DMS114 treated with DMSO at 0.1 percent for 48 hours (cell line): Measurements from ENCODE around the gene SLC39A11.
"Not testable (repeated sequence)": the region's sequence is repeated elsewhere in the genome, so short reads cannot be mapped to it uniquely, and the experiment has no call there.

Experiments
- DNase-seq: peaks from one replicate; lab custom pipeline; 2025; ENCODE audit not compliant: unreplicated experiment; lab: John Stamatoyannopoulos, UW

SLC39A11 gene

GRCh38 chr17:72802726-72803125, 289.8 kb downstream of the SLC39A11 start:
- no peak for DNase-seq

GRCh38 chr17:72797142-72797541, 295.3 kb downstream of the SLC39A11 start:
- DNase-seq, result no peak

GRCh38 chr17:72795941-72796340, 296.5 kb downstream of the SLC39A11 start:
- no peak for DNase-seq

- DNase-seq, result no peak
Measured at GRCh38 chr17:72794152-72794551, 298.3 kb downstream of the SLC39A11 start.

GRCh38 chr17:72792771-72793170, 299.7 kb downstream of the SLC39A11 start:
- no peak for DNase-seq

GRCh38 chr17:72790190-72790589, 302.3 kb downstream of the SLC39A11 start:
- no peak for DNase-seq

- no peak for DNase-seq
Measured at GRCh38 chr17:72789711-72790110, 302.8 kb downstream of the SLC39A11 start.

- DNase-seq, result no peak
Measured at GRCh38 chr17:72788950-72789585, 303.4 kb downstream of the SLC39A11 start.

- no peak for DNase-seq
Measured at GRCh38 chr17:72786209-72786608, 306.3 kb downstream of the SLC39A11 start.

- no peak for DNase-seq
Measured at GRCh38 chr17:72782985-72783701, 309.3 kb downstream of the SLC39A11 start.

- not testable (repeated sequence) for DNase-seq
Measured at GRCh38 chr17:72782437-72782836, 310.1 kb downstream of the SLC39A11 start.

GRCh38 chr17:72778169-72779151, 314.0 kb downstream of the SLC39A11 start:
- no peak for DNase-seq

GRCh38 chr17:72775919-72776318, 316.6 kb downstream of the SLC39A11 start:
- DNase-seq, result no peak

- no peak for DNase-seq
Measured at GRCh38 chr17:72775237-72775636, 317.3 kb downstream of the SLC39A11 start.

- DNase-seq, result no peak
Measured at GRCh38 chr17:72774236-72774635, 318.3 kb downstream of the SLC39A11 start.

GRCh38 chr17:72773225-72773624, 319.3 kb downstream of the SLC39A11 start:
- not testable (repeated sequence) for DNase-seq

GRCh38 chr17:72772331-72772821, 320.1 kb downstream of the SLC39A11 start:
- DNase-seq, result no peak

- no peak for DNase-seq
Measured at GRCh38 chr17:72771734-72772133, 320.8 kb downstream of the SLC39A11 start.

GRCh38 chr17:72766761-72767356, 325.6 kb downstream of the SLC39A11 start:
- DNase-seq, result no peak

GRCh38 chr17:72765368-72766153, 326.9 kb downstream of the SLC39A11 start:
- no peak for DNase-seq
